ENCODE measurements around the gene NEK7. TPM values are rescaled to one million over a fixed set of nuclear protein-coding genes. Genes with fewer than 3 reads are reported as not detected.

Gene NEK7
- total and polyA plus RNA-seq, 2 of the 8 experiments (the other 6 are each of a cell fraction or from before 2014, with no cell fraction given), result 5.1 to 10.0 TPM

DNA sequence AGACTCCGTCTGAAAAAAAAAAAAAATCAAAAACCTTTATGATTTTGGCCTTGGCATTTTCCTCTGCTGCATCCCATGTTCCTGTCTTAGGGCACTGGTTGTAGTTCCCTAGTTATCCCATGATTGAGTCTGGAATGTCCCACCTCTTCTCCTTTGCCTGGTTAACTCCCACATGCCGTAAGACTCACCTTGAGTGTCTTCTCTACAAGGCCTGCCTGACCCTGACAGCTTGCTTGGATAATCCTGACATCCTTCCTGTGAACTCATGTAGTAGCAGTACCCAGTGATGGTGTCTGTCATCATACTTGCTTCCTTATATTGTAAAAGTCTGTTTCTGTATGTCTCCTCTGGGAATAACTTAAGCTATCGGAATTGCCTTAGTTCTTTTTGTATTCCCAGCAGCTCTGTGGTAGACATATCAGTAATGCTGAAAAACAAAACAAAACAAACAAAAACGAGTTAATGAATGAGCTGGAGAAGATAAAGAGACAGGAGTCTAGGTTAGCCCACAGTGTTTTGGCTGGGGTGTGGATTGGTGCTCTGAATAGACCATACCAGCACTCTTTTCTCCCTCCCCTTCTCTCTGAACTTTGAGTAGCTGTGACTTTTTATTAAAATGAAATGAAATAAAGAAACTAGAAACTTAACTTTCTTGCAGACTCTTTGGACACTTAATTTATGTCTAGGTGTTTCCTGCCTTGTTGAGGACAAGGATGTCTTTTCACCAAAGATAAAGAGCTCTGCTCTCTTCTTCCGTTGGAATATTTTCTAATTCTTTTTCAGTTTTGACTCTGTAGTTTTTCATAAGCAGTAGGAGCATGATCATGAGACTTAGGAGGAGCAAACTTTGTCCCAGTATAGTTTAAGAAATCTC lies 15.1 kb downstream of the NEK7 start:
- no peak overlapping the region for H3K9ac ChIP-seq (replicated peaks in 1 of 4; ENCODE audit: extremely low read depth in 1 of 4, low read depth in 3 of 4, low read length in 3 of 4)
- no peak overlapping the region for H2BK5ac ChIP-seq (ENCODE audit: low read depth, low read length)
- H2AFZ ChIP-seq (ENCODE audit: low read length), result no peak overlapping the region
- POLR2A ChIA-PET (ENCODE audit: partially characterized antibody), result no interaction called here
- no peak overlapping the region for H2BK15ac ChIP-seq (ENCODE audit: low read length)
- H4K8ac ChIP-seq (ENCODE audit: extremely low read depth, insufficient read depth, low read length), result no peak overlapping the region
- DNase-seq (ENCODE audit: low read depth in 1 of 2, low spot score in 2 of 2) (no peak), FAIRE-seq (no peak)
- no peaks in the 10 kb centered on the region for H3K27me3 ChIP-seq (replicated peaks in 1 of 4; ENCODE audit: control insufficient read depth in 3 of 4, extremely low read depth in 1 of 4, insufficient read depth in 3 of 4, low read length in 3 of 4)
- no peak overlapping the region for H2BK12ac ChIP-seq (ENCODE audit: low read depth, low read length)
- H4K20me1 ChIP-seq (replicated peaks in 1 of 2; ENCODE audit: control insufficient read depth in 1 of 2, insufficient read depth in 2 of 2, low read length in 2 of 2), result peaks cover 0 to 3% of the 10 kb centered on the region in 2 experiments
- no peaks in the 10 kb centered on the region for H3K9me3 ChIP-seq (ENCODE audit: insufficient read depth in 2 of 2, low read depth in 1 of 2, low read length in 1 of 2)
- H3K18ac ChIP-seq (ENCODE audit: extremely low read depth, low read length), result no peak overlapping the region
- H2BK20ac ChIP-seq (ENCODE audit: low read length), result no peak overlapping the region
- no peak overlapping the region for H3K23ac ChIP-seq (ENCODE audit: insufficient read length)
- no peak overlapping the region for H3K14ac ChIP-seq (ENCODE audit: insufficient read length)
- no peak overlapping the region for H4K91ac ChIP-seq (replicated peaks; ENCODE audit: insufficient read length, low read length)
- H4K5ac ChIP-seq (ENCODE audit: insufficient read length, low read depth, low read length), result no peak overlapping the region
- no peak overlapping the region for H3K4ac ChIP-seq (replicated peaks; ENCODE audit: insufficient read length, low read depth, low read length)
- H3K4me3 ChIP-seq (ENCODE audit: extremely low read depth in 1 of 4, insufficient read depth in 2 of 4, low read depth in 3 of 4, low read length in 4 of 4), result no peak overlapping the region
- peaks cover 0 to 9% (median 1%) of the 10 kb centered on the region in 4 experiments; a peak in 5 of 7 replicates for H3K4me1 ChIP-seq (replicated peaks in 1 of 4; ENCODE audit: control insufficient read depth in 3 of 4, insufficient read depth in 4 of 4, low read length in 3 of 4)
- H3K4me2 ChIP-seq (ENCODE audit: insufficient read depth in 1 of 2, low read depth in 2 of 2, low read length in 2 of 2), result no peak overlapping the region
- no peak overlapping the region for H2AK5ac ChIP-seq (ENCODE audit: low read depth, low read length)
- no peak overlapping the region for H3K56ac ChIP-seq (replicated peaks; ENCODE audit: insufficient read length, low read depth, low read length)
- CTCF ChIA-PET (ENCODE audit: partially characterized antibody), result interaction anchor here (0.7 to 1.6 kb wide), 3 partner anchors 16 to 1072 kb away, joined by 3 to 10 read pairs (median 4); partner anchors contain the start of gene NEK7
- peaks cover 0 to 82% of the 10 kb centered on the region in 2 experiments; a peak in 2 of 4 replicates for H3K79me2 ChIP-seq (ENCODE audit: control insufficient read depth in 1 of 2, insufficient read depth in 2 of 2, low read length in 2 of 2)
- no peaks in the 10 kb centered on the region for H3K23me2 ChIP-seq (ENCODE audit: low read depth, low read length)
- H3K27ac ChIP-seq (ENCODE audit: low read depth, low read length), result no peak overlapping the region
- whole genome bisulfite sequencing, 2 experiments (ENCODE audit: extremely low coverage in 1 of 2, insufficient coverage in 1 of 2, insufficient read length in 1 of 2, insufficient replicate concordance in 2 of 2, low coverage in 1 of 2, low lambda C conversion rate in 2 of 2, missing lambda C conversion rate in 1 of 2), result 88% methylated on average over 5 of the region's 5 CpGs; no CpG with 5 or more reads in 1 of the 2 experiments
- no peak overlapping the region for H2BK120ac ChIP-seq (replicated peaks; ENCODE audit: low read depth, low read length)
- H3K79me1 ChIP-seq (ENCODE audit: low read depth, low read length), result peaks cover 4% of the 10 kb centered on the region
- H3K36me3 ChIP-seq (ENCODE audit: control insufficient read depth in 2 of 4, insufficient read depth in 4 of 4, low read length in 3 of 4), result no peaks in the 10 kb centered on the region
- TF ChIP-seq ZNF274 (IDR thresholded peaks at IDR 0.05; ENCODE audit: borderline replicate concordance, extremely low read depth, low read length) (no peak), HDAC2 (IDR thresholded peaks at IDR 0.05; ENCODE audit: borderline replicate concordance in 1 of 2, low read depth in 2 of 2, low read length in 2 of 2) (no peak), NANOG (IDR thresholded peaks at IDR 0.05; ENCODE audit: insufficient read depth, low read depth, low read length, poor library complexity, severe bottlenecking) (no peak), TCF12 (IDR thresholded peaks at IDR 0.05; ENCODE audit: low read depth, low read length) (no peak), BACH1 (IDR thresholded peaks at IDR 0.05; ENCODE audit: low read length) (no peak), CBX8 (IDR thresholded peaks at IDR 0.05; ENCODE audit: borderline replicate concordance, low read depth, low read length) (no peak), CEBPB (IDR thresholded peaks at IDR 0.05; ENCODE audit: low read depth, low read length) (no peak), RNF2 (IDR thresholded peaks at IDR 0.05; ENCODE audit: borderline replicate concordance, low read depth, low read length, missing control alignments, poor library complexity, severe bottlenecking) (no peak), RXRA (IDR thresholded peaks at IDR 0.05; ENCODE audit: insufficient read depth, low read depth, low read length) (no peak), POLR2A (IDR thresholded peaks at IDR 0.05; ENCODE audit: control extremely low read depth in 1 of 2, low read depth in 2 of 2, low read length in 2 of 2) (no peak), EZH2 (IDR thresholded peaks at IDR 0.05; ENCODE audit: low read depth, low read length, severe bottlenecking) (no peak), KDM4A (IDR thresholded peaks at IDR 0.05; ENCODE audit: low read depth, low read length, severe bottlenecking) (no peak)

Measured in H1 (cell line).